GM21390 (cell line): ENCODE measurements around the gene N4BP2.

Experiments
- ATAC-seq: cut with Tn5 transposase; IDR thresholded peaks from one replicate; pipeline ENCODE4 v1.9.1; 2021; ENCODE audit not compliant: unreplicated experiment

N4BP2 gene

DNA sequence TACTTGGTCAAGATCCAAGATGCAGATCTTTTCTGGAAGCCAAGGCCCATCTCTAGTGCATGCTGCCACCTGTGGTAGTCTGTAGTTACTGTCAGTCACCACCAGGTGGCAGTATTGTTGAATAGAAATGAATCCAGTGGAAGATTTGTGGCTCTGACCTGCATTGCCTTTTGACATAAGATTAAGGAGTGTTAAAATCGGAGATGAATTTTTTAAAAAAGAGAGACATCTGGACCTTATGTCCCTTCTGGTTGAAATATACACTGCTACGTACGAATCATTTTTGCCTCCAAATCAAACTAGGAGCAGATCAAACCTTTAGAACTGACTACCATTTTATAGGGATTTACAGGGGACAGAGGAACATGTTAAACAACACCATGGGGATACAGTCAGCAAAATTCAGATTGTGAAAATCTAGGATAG, 93.3 kb downstream of the N4BP2 start:
- ATAC-seq, result no peak

DNA sequence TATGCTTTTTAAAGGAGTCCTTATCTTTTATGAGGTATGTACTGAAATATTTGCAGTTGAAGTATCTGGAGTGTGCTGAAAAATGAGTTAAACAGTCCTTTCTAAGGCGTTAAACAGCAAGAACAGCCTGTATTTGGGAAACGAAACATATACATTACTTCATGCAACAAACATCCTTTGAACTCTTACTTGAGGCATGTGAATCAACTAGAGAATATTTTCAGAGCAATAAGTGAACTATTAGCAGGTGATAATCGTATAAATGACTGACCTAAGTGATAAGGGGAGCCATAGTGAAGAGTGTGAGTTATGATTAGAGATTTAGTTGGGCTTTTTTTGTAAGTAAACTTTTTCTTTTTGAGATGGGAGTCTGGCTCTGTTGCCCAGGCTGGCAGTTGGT, 94.3 kb downstream of the N4BP2 start:
- ATAC-seq, result no peak

DNA sequence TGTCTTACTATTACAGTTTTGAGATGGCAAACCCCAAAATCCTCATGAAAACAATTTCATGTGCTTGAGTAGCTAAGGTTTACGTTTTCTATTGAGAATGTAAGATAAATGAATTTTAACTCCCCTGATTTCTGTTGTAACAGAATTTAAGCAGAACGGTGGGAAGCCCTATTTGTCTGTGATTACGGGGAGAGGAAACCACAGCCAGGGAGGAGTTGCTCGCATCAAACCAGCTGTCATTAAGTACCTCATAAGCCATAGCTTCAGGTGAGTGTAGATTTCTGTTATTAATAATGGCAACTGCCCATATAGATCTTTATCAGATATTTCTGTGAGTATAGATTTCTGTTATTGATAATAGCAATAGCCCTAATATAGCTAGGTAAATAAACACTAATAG, 96.0 kb downstream of the N4BP2 start:
- ATAC-seq, result no peak

DNA sequence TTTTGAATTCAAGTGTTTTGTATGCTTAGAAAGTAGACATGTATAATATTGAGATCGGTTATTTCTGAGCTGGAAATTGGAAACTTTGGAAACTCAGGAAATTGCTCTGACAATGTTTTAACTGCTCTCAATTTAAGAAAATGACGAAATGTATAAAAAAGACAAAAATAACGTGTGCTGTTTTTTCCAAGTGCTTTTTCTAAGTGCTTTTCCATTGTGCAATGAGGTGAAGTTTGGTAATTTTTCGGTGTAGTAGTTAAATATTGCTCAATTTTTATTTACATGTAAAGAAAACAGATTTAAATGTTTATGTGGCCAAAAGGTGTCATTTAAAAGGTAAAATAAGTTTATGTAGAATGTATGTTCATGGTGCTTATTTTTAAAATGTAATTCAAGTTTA, 100.8 kb downstream of the N4BP2 start:
- ATAC-seq, result no peak

DNA sequence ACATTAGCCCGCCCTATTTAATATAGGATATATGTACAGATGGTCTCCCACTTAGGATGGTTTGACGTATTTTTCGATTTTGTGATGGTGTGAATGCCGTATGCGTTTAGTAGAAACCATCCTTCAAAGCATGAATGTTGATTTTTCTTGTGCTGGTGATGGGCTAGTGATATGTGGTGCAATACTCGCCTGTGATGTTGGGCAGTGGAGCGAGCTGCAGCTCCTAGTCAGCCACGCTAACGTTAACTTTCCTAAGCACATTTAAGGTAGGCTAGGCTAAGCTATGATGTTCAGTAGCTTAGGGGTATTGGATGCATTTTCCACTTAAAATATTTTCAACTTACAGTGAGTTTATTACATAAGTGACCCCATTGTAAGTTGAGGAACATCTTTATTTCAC, 103.6 kb downstream of the N4BP2 start:
- ATAC-seq, result no peak

DNA sequence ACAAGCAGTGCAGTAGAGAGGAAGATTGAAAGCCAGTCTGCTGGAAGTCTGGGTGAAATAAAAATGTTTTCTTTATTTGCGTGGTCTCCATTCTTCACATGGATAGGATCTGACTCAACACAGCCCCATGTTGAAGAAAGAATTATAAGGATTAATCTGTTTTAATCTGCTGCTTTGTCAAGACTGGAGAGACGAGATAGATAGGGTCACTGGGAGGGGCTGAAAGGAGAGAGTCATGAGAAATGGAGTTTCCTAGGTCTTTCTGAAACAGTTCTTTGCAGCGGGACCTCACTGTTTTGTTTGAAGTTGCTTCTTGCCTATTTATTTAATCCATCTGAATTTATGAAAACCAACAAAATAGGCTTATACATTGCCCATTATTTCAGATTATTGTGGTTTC, 107.8 kb downstream of the N4BP2 start:
- ATAC-seq, result no peak

DNA sequence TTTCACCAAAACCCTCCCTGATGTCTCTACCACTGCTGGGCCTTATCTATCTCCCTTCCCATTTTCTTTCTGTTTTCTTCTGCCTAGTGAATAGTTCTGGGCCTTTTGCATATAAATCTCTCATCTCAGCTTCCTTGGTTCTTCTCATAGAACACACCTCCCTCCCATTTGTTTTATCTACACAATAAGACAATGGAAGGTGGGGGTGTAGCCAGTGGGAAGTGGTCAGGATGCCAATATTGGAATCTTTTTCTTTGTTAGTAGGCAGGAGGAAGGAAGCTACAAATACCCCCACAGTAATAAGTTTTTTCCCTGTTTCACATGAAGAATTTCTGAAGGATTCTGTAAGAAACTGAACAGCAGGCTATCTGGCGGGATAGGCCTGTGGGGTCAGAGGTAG, 109.3 kb downstream of the N4BP2 start:
- no peak for ATAC-seq

DNA sequence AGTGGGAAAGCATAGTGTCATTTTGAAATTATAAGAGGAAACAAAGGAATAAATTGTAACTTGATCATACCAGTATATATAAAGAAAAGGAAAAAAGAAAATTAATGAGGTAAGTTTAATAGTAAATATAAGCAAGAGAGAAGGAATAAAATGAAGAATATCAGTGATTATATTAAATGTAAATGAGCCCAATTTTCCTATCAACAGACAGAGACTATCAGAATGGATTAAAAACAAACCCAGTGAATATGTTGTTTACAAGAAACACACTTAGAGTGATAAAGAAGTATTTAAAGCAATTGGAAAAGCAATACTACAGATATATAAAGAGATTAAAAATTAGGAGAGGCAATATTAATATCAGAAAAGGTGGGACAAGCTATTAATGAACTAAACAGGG, 111.4 kb downstream of the N4BP2 start:
- ATAC-seq, result no peak

DNA sequence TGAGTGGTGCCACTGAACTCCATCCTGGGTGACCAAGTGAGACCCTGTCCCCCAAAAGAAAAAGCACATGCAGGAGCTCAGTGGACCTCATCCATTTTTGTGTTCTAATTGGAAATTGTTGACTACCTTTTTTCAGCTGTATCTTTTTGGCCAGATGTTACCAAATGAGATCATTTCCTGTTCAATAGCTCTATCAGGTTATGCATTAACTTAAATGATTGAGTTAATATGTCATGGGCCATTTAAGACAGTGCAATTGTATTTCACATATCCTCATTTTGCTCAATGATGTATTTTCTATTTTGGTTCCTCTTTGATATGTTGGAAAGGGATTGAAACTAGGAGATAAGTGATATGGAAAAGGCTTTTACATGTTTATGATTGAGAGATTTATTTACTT, 113.9 kb downstream of the N4BP2 start:
- ATAC-seq, result no peak

DNA sequence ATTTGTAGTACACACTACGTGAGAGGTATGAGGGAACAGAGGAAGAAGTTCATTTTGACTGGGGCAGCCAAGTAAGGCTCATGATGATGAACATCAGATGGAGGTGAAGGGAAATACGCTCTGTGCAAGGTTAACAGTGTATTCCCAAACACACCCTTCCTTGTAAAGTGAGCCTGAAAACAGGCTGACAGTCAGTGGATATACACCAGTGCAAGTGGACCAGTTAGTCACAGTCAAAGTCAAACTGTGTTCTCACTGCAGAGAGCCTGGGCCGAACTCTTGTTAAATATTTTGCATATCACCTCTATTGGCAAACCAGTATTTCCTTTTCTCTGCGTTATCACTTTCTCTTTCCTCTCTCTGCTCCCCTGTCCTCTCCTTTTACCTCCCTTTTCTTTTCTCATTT, 116.8 kb downstream of the N4BP2 start:
- peak; percentile 80 for ATAC-seq

DNA sequence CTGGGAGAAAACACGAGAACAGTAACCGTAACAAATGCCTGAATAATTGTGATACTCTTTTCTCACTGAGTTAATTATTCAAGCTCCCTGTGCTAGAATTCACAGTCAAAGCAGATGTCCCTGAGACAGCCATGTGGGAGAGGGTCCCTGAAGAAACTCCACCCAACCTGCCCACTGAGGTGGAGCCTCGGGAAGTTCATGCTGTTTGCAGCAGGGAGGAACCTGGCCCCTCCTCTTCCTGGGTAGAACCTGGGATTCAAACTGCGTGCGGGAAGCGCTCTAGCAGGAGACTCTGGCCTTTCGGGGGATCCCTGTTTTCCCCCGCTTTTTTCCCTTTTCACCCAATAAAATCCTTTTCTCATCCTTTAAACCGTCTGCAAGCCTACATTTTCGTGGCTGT, 120.0 kb downstream of the N4BP2 start:
- no peak for ATAC-seq

DNA sequence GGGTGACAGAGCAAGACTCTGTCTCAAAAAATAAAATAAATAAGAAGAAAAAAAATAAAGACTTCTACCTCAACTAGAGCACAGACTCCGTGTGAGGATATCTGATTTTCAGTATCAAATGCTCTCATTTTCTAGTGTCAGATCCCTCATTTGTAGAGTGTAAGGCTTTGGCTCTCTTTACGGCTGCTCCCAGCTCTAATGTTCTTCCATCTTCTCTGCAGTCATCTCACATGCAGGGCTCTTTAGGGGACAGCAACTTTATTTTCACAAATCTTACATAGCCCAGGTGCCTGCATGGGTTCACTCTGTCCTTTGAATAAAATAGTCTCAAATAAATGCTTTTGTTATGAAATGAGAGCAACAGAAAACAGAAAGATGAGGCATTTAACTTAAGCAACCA, 120.9 kb downstream of the N4BP2 start:
- ATAC-seq, result no peak

DNA sequence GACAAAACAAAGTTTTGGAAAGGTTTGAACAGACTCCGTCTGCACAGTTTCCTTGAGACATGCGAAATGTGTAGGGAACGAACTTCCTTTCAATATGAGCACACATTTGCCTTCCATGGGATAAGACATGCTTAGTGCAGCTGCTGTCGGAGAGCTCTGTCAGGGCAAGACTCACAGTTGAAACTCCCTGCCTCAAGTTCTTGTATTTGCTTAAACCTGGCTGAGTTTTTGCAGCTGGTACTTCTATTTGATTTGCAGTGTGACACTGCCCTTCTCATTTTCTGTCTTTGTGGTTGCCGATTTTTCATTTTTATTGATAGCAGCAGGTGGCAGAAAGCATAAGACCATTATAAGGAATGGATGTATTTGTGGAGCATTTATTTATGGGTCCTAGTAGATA, 122.0 kb downstream of the N4BP2 start:
- no peak for ATAC-seq

DNA sequence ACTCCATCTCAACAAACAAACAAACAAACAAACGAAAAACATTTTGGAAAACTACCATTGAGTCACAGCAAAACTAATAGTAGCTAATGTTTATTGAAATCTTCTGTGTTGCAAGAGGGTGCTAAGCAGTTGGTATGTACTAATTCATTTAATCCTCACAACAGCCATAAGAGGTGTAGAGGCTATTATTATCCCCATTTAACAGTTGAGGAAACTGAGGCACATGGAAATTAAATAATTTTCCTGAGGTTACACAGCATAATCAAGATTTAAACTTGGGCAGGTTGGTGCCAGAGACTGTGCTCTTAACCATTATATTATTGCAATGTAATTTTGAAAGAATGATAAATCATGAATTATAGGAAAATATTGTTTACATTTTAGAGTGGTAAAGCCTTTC, 122.7 kb downstream of the N4BP2 start:
- no peak for ATAC-seq

DNA sequence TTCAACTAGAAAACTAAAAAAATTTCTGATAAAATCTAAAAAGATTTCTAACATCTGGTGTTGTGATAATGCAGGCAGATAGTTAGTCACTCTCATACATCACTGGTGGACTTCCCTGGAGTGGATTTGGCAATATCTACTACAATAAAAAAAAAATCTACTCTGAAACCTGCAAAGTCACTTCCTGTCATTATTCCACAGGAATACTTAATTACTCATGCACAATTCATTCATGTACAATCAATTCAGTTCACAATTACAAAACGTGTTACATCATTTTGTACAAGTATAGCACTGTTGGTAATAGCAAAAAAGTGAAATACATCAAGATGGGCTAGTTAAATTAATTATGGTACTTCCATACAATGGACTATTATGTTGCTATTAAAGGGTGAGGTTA, 123.7 kb downstream of the N4BP2 start:
- no peak for ATAC-seq

DNA sequence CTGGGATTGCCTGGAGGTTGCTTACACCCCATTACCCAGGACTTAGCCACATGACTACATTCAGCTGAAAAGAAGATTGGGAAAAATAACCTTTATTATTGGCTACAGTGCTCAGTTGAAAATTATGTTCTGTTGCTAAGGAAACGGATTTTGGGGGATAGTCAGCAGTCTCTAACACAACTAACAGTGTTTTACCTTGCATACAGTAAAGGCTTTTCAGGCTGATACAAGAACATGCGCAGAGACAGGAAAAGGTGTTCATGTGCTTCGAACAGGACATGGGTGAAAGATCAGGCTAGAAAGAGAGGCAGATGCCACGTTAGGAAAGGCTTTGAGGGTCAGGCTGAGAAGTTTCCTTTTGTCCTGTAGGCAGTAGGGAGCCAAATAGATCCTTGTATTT, 125.4 kb downstream of the N4BP2 start:
- no peak for ATAC-seq

DNA sequence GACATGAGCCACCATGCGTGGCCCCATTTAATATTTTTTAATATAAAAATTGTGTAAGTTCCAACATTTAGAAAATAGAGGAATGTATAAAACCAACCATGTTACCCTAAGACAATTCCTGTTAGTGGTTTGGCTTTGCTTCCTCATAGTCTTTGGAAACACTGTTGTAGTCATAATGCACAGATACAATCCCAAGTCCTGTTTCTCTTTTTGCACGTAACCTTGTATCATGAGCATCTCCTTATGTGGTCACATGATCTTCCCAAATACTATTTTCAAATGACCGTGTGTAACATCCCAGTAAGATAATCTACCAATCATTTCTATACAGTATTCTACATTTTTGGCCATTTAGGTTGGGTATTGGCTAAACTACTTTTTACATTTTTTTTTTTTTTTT, 126.3 kb downstream of the N4BP2 start:
- no peak for ATAC-seq

DNA sequence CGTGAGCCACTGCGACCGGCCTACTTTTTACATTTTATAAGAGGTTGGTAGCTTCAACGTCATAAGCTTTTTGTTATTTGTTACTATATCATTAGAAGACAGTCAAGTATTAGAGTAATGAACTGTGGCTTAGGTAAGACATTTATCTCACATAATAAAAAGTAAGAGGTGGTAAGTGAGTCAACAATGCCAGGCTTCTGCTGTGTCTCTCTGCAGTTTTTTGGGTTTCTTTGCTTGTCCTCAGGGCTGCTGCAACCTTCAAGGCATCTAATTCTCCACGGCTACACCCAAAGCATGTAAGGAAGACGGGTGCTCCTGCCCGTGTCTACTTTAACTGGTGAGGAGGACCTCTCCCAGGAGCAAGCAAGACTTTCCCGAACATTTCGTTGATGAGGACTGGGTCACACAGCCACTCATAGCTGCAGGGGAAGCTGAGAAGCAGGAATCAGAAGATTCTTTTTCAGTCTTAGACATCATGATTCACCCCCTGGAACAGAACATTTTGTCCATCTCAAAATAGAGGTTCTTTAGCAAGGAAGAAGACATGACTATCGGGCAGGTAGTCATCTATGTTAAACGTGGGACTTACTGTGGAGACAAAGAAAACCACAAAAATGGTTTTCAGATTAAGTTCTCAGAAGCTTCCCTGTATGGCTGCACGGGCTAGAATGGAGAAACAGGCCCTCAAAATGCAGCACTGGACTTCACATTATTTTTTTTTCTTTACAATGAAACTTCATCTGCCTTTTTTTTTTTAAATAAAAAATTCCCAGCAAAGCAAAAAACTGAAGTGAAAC, 127.2 kb downstream of the N4BP2 start:
- no peak for ATAC-seq

DNA sequence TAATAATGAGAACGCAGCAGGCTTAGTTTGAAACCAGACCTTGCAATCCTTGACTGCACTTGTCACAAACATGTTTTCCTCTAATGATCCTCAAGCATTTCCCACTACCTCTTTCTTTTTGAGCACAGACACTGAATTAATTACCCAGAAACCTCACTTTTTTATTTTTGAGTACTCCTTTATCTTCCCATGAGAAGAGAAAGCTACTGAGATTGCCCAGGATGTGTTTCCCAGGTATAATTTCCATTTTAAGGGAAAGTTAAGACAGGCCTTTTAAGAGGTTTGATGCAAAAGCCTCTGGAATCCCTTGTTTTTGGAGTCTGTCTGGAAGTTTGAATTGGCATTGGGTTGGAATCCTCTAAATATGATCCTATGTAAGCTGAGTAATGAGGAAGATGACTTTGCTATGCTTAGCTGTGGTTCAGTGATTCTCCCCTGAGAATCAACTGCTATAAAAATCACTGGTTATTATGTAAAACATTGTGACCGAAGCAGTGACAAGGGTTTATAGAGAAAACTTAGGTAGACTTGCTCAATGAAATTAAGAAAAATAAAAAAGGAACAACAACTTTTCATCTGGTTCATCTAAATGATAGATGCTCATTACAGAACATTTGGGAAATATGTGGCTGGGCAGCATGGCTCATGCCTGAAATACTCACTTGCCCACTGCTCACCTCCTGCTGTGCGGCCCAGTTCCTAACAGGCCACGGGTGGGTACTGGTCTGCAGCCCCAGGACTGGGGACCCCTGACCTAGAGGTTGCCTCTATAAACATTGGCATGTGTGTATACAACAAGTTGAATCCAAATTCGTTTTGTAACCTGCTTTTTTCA, 129.4 kb downstream of the N4BP2 start:
- peak; percentile 53 for ATAC-seq

DNA sequence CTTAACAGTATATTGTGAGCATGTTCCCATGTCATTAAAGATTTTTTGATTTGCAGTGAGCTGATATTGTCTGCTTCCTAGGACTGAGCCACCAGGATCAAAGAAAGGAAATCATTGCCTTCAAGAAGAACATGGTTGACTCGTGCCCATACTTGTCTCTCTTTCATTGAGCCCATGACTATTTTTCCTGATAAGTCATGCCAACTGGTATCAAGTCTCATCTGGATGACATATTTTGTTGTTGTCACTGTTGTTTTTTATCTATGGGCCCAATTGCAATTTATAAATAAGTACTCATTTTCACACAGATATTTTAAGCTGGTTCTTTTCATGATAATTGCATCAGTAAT, 130.0 kb downstream of the N4BP2 start:
- no peak for ATAC-seq

DNA sequence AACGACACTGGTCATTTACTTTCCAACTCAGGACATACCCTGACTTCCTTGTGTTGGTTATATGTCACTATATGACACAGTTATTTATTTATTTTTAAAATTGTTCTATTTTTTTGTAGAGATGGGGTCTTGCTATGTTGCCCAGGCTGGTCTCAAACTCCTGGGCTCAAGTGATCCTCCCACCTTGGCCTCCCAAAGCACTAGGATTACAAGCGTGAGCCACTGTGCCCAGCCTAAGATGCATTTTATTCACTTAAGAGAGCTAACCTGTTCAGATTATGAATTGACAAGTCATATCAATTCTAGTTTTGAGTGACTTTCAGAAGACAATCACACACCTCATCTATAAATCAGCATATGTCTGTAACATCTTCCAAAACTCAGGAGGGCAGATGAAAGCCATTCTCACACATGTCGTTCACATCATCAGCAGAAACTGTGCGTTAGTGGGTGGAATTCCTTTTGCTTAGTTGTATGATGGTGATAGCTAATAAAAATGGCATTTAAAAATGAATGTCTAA, 130.8 kb downstream of the N4BP2 start:
- no peak for ATAC-seq

DNA sequence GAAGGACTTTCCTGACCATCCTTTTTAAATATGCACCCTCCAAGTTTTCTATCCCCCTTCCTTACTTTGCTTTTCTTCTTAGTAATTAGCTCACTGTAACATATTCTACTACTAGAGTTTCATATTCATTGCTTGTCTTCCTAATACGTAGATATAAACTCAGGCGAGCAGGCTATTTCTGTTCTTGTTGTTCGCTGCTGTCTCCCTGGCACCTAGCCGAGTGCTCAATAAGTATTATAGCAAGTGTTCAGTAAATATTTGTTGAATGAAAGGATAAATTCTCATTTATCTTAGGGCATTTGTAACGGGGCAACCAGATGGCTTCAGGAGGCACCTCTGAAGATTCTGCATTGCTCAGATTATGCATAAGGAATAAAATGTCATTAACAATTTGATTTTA, 133.4 kb downstream of the N4BP2 start:
- ATAC-seq, result no peak
